HepG2 (cell line): Measurements from ENCODE around the gene GADL1. TPM values are rescaled to one million over a fixed set of nuclear protein-coding genes. Genes with fewer than 3 reads are reported as not detected.

Experiments used
- NFATC3 ChIP-seq: sonication (generic); formaldehyde crosslinking; IDR thresholded peaks from 2 replicates; pipeline ENCODE4 v1.5.1; 2020; ENCODE audit warnings: mild to moderate bottlenecking, missing genetic modification reagents
- TBL1XR1 ChIP-seq: fragments of 150-350 bp; IDR thresholded peaks from 2 replicates; pipeline ENCODE4 v1.6.1; 2014; ENCODE audit warnings: borderline replicate concordance, low read length; ENCODE audit not compliant: partially characterized antibody
- ZGPAT ChIP-seq: IDR thresholded peaks from 2 replicates; pipeline ENCODE4 v1.6.1; 2016; ENCODE audit warnings: mild to moderate bottlenecking
- ZNF121 ChIP-seq: sonication (generic); formaldehyde crosslinking; IDR thresholded peaks from 2 replicates; pipeline ENCODE4 v1.5.0; 2020; ENCODE audit warnings: mild to moderate bottlenecking, missing genetic modification reagents
- ZNF318 ChIP-seq: sonication (generic); formaldehyde crosslinking; IDR thresholded peaks from 2 replicates; pipeline ENCODE4 v1.4.0; 2020; ENCODE audit warnings: mild to moderate bottlenecking, missing genetic modification reagents
- ZSCAN25 ChIP-seq: sonication (generic); formaldehyde crosslinking; IDR thresholded peaks from 2 replicates; pipeline ENCODE4 v1.8.0; 2022; ENCODE audit warnings: mild to moderate bottlenecking, missing genetic modification reagents
- ZXDC ChIP-seq: sonication (generic); formaldehyde crosslinking; IDR thresholded peaks from 2 replicates; pipeline ENCODE4 v1.5.0; 2020; ENCODE audit warnings: mild to moderate bottlenecking, missing genetic modification reagents
- polyA plus RNA-seq, 8 experiments: library from polyadenylated mRNA; depleted of rRNA in 3 of 8; stranded (reverse) in 7 of 8; unstranded in 1 of 8; fragments of >200 nt; fragmentation: Illumina TruSeq in 4 of 8; extraction: Trizol in 4 of 8; gene quantifications; 2 replicates each; pipeline versions ENCODE4 v1.2.1 to v1.2.3, GENCODE V29; 2011 to 2016; ENCODE audit warnings: low read depth in 4 of 8, missing spikeins in 1 of 8, mixed read lengths in 1 of 8; ENCODE audit not compliant: insufficient read depth in 1 of 8
- total RNA-seq, 5 experiments: library from RNA; depleted of rRNA; stranded (reverse); fragments of >200 nt; fragmentation: Illumina TruSeq; extraction: Trizol; gene quantifications; 2 replicates each; pipeline ENCODE4 v1.2.3, GENCODE V29; 2016; ENCODE audit warnings: low read depth in 1 of 5

The GADL1 gene
- total and polyA plus RNA-seq, 2 of the 13 experiments (the other 11 are each of a cell fraction or from before 2014, with no cell fraction given), result not detected

GRCh38 chr3:30890907-30891306 lies 3.6 kb downstream of the GADL1 start (continued):
- TF ChIP-seq ZNF318 (CRISPR knock-in tag), result no peak
- no peak for TF ChIP-seq ZGPAT (CRISPR knock-in tag)
- no peak for TF ChIP-seq ZNF121
- no peak for TF ChIP-seq ZXDC (CRISPR knock-in tag)
- TF ChIP-seq TBL1XR1, result no peak
- TF ChIP-seq ZSCAN25 (CRISPR knock-in tag), result no peak
- no peak for TF ChIP-seq NFATC3 (CRISPR knock-in tag)
- TF ChIP-seq, all 625 proteins: peak for 0
